IPS-11a (cell line): Measurements from ENCODE around the gene PTPRC.
"Not testable (repeated sequence)": the region's sequence is repeated elsewhere in the genome, so short reads cannot be mapped to it uniquely, and the experiment has no call there.

Experiments
- H3K4me3 ChIP-seq: one replicate; pipeline ENCODE4 v1.5.1; 2013; ENCODE audit warnings: low read depth, low read length, control low read depth

The PTPRC gene

GRCh38 chr1:198638894-198639635, at the start of gene PTPRC:
PTPRC (plus strand) TSS chr1:198639040; CDS start chr1:198639269, 229 bp downstream.
- H3K4me3 ChIP-seq, result no peak within 1 kb of the TSS

DNA sequence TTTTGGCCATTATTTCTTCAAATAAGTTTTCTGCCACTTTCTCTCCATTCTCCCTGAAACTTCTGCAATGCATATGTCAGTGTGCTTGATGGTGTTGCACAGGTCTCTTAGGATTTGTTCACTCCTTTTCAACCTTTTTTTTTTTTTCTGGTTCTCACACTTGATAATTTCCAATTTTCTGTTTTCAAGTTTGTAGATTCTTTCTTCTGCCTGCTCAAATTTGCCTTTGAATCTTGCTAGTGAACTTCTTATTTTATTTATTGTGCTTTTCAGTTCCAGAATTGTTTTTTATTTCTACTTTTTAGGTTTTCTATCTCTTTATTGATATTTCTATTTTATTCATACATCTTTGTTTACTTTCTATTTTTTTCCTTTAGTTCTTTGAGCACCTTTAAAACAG, 48.4 kb upstream of the PTPRC start:
- H3K4me3 ChIP-seq, result no peak overlapping the region

GRCh38 chr1:198595765-198596164, 43.1 kb upstream of the PTPRC start:
- no peak overlapping the region for H3K4me3 ChIP-seq

DNA sequence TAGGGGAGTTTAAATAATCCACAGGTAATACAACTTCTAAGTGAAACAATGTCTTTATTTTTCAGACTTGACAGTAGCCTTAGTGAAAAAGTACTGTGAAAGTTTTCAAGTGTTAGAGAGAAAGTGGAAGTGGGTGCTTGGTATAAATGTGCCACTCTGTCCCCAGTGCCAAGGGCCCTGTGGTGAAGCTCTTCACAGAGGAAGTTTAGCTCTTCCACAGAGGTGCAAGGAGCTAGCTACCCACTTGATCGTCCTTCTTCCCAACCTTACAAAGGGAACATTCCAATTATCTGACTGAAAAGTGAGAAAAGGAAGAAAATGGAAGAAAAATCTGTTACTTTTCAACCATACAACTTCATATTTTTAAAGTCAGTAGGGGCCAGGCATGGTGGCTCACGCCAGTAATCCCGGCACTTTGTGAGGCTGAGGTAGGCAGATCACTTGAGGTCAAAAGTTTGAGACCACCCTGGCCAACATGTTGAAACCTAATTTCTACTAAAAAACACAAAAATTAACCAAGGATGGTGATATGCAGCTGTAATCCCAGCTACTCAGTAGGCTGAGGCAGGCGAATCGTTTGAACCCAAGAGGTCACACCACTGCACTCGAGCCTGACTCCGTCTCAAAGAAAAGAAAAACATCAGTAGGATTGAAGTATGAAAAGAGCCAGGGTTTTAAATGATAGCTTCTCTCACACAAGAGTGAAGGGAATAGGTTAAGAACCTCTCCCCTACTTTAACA, 41.0 kb upstream of the PTPRC start:
- H3K4me3 ChIP-seq, result no peak overlapping the region

DNA sequence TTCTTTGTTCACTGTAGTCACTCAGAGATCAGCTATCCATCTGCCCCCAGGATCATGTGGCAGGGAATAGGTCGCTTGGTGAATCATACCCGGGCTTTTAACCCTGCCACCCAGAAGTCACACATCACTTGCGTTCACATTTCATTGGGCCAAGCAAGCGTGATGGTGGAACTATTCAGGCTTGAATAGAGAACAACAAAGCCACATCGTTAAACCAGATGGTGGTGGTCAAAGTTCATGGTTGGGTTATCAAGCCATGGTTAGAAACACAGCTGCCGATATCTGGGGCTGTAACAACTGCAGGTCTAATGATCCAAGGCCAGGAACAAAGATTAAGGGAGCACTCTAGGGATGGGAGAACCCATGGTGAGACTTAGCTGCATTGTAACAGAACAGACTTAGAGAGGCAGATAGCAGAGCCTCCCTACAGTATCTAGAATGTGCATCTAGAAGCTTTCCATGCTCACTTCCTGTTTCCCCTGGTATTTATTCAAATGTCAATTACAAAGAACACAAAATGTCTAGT, 40.0 kb upstream of the PTPRC start:
- H3K4me3 ChIP-seq, result no peak overlapping the region

DNA sequence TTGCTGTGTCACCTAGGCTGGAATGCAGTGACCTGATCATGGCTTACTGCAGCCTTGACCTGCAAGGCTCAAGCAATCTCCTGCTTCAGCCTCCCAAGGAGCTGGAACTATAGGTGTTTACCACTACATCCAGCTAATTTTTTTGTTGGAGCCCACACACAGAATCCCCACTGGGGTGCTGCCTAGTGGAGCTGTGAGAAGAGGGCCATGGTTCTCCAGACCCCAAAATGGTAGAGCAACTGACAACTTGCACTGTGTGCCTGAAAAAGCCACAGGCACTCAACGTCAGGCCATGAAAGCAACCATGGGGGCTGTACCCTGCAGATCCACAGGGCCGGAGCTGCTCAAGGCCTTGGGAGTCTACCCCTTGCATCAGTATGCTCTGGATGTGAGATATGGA, 39.1 kb upstream of the PTPRC start:
- H3K4me3 ChIP-seq, result no peak overlapping the region

- no peak overlapping the region for H3K4me3 ChIP-seq
Measured at GRCh38 chr1:198600906-198601305, 37.9 kb upstream of the PTPRC start.

DNA sequence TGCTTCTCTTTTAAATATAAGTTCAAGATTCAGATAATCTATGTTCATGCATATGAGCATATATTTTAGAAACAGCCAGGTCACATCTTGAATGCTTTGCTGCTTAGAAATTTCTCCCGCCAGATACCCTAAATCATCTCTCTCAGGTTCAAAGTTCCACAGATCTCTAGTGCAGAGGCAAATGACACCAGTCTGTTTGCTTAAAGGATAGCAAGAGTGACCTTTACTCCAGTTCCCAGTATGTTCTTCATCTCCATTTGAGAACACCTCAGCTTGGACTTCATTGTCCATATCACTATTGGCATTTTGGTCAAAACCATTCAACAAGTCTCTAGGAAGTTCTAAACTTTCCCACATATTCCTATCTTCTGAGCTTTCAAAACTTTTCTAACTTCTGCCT, 37.5 kb upstream of the PTPRC start:
- not testable (repeated sequence) for H3K4me3 ChIP-seq

DNA sequence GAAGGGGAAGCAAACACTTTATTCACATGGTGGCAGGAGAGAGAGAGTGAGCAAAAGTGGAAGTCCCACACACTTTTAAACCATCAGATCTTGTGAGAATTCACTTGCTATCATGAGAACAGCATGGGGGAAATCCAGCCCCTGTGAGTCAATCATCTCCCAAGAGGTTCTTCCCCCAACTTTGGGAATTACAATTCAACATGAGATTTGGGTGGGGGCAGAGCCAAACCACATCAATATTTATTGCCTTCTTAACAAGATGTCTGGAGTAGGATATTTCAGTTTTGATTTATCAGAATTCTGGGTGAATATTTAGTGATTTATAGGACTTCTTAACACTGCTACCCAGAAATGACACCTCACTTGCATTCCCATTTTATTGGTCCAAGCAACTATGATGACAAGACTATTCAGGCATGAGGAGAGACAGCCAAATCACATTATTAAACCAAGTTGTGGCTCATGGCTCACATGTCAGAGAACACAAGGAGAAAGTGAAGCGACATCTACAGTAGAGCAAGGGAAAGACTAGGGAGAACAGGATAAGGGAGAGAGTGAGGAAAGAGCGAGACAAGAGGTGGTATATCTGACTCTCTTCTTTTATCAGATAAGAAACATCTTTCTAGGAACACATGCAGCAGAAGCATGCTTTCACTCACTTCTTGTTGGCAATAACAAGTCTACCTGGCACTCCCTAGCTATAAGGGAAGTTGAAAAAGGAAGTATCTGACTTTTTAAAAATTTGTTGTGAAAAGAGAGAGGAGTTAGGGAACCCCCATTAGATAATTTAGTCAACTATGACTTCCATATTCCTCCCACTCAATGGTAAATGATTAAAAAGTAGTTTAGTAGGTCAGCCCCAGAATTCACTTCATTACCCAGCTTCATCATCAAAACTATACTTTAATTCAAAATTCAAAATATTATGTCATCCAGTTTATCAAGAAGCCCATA, 36.6 kb upstream of the PTPRC start:
- H3K4me3 ChIP-seq, result no peak overlapping the region

DNA sequence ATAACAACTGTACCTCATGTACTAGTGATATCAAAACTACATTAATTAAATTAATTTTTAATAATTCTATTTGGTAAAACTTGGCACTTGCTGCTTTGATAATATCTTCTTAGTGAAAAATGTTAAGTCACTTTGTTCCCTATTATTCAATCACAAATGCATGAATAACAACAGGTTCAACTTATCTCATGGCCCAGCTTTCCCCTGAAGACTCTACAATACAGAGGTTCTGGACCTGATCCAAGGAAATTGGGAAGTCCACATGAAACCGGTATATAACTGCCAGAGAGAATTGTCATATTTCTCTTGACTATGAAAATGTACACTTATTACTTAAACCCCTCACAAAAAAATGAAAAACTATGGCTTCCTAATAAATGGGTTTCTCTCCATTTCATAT, 33.9 kb upstream of the PTPRC start:
- no peak overlapping the region for H3K4me3 ChIP-seq

DNA sequence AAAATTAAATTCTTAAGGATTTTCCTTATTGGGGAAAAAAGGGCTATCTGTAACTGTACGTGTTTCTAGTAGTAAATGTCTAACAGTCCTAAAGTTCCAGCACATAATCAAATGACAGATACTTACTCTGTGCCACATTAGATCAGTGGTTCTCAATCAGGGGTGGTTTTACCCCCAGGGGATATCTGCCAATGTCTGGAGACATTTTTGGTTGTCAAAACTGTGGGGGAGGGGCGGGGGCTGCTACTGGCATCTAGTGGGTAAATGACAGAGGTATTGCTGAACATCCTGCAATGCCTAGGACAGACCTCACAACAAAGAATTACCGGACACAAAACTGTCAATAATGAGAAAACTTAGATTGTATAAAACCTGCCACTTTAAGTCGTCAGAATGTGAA, 33.4 kb upstream of the PTPRC start:
- H3K4me3 ChIP-seq, result no peak overlapping the region

DNA sequence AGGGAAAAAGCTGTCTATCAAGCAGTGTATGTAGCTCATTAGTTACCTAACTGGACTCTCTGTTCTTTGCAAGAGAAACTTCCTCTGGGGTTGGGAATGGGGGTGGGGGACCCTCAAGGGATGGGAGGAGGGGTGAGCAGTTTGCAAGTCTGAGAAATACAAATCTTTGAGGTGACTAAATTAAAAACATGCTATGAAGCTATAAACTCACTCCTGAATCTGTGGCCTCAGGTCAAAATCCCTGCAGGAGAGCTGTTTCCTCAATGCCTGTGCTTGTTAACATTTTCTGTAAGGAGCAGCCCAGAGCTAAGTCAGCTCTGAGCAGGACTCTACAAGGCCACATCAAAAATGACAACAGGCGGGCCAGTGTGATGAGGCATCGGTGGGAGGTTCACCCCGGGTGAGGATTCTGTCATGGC, 32.8 kb upstream of the PTPRC start:
- no peak overlapping the region for H3K4me3 ChIP-seq

GRCh38 chr1:198607714-198608113, 31.1 kb upstream of the PTPRC start:
- H3K4me3 ChIP-seq, result no peak overlapping the region

DNA sequence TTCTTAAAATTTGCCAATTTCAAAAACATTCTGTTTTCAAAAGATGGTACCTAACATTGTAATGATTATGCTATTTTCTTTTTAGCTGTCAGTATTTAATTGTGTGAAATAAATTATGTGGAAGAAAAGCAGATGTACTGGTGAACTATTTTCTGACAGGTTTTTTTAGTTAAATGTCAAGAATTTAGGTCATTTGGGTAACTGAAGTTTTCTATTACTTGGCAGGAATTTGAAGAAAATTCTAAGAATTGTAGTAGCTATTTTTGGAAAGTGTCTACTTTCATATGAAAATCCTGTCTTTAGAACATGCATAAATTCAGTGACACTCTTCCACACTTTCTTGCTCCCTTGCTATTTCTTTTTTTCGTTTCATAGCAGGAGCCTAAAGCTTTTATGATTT, 28.5 kb upstream of the PTPRC start:
- H3K4me3 ChIP-seq, result no peak overlapping the region

DNA sequence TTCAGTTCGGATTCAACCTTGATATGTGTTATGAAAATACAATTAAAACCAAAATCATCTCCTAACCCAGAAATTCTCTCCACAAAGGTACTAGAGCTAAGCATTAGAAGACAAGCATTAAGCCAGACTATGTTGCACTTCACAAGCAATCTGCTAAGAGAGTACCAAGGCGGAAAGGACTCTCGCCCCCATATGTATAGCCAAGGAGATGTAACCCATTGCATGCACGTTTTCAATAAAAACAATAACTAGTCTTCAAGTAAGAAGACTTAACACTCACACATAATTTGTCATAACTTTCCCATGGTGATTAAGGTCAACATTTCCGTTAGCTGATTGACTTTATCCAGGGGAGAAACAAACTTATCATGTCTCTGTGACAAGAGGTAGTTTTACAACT, 27.6 kb upstream of the PTPRC start:
- no peak overlapping the region for H3K4me3 ChIP-seq

DNA sequence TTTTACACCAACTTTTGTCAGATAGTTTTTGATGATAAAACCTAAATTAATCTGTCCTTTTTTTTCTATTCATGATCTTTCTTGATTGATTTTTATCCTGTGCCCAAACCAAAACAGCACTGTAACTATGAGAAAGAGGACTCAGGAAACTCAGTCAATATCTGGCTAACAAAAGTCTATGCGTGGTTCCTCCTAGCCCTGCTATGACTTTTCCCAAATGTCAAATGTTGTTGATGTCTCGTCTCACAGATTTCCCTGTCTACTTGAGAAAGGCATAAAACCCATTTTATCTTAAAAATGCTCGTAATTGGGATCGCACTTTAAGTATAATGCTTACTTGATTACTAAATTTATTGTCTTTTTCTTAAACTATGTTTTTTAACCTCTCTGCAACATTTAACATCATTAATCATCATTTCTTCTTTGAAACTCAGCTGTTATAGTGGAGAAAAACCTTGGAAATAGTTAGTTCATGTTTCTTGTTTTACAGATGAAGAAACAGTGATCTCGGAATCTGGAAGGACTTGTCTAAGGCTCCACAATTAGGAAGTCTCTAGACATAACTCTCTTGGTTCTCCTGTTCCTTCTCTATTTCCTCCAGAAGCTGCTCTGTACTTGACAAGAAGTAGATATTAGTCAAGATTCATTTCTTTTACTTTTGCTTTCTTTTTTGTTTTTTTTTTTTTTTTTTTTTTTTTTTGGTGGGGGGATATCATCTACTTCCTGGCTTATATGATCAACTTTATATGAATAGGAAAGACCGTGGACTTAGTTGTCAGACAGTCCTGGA, 26.2 kb upstream of the PTPRC start:
- H3K4me3 ChIP-seq, result no peak overlapping the region

- H3K4me3 ChIP-seq, result no peak overlapping the region
Measured at GRCh38 chr1:198617406-198617805, 21.4 kb upstream of the PTPRC start.

GRCh38 chr1:198619375-198620140, 19.3 kb upstream of the PTPRC start:
- H3K4me3 ChIP-seq, result no peak overlapping the region

GRCh38 chr1:198620218-198620617, 18.6 kb upstream of the PTPRC start:
- H3K4me3 ChIP-seq, result no peak overlapping the region
